A673 (cell line): Measurements from ENCODE around the gene NCAPG2.
"Not testable (repeated sequence)": the region's sequence is repeated elsewhere in the genome, so short reads cannot be mapped to it uniquely, and the experiment has no call there.

Experiments
- CTCF ChIP-seq: fragments of 300-800, 200-600 bp; sonication (generic); conservative IDR thresholded peaks from 2 replicates; pipeline ENCODE4 v1.5.1; 2017; ENCODE audit warnings: low read depth, mild to moderate bottlenecking, antibody characterized with exemption, low read length, moderate library complexity, mixed read lengths
- EZH2 ChIP-seq: fragments of 200-600 bp; sonication (generic); IDR thresholded peaks from 2 replicates; pipeline ENCODE4 v1.6.1; 2017; ENCODE audit warnings: borderline replicate concordance, low read depth, mild to moderate bottlenecking, mixed read lengths, antibody characterized with exemption, low read length; ENCODE audit not compliant: poor library complexity, severe bottlenecking

- TF ChIP-seq CTCF, EZH2: not testable (repeated sequence)
Observed at GRCh38 chr7:158697597-158697996, 7.0 kb downstream of the NCAPG2 start.
